Lower leg skin (tissue), 3 donors: ENCODE results near the gene PBOV1.

ENCODE experiments used
- CTCF ChIP-seq, 3 donors: fragments of 450-650 bp; IDR thresholded peaks; one replicate each; pipeline ENCODE4 v1.5.1; 2016; ENCODE audit warnings: antibody characterized with exemption in 3 of 3, mild to moderate bottlenecking in 3 of 3, moderate library complexity in 2 of 3
- POLR2A ChIP-seq, 2 donors: fragments of 450-650 bp; IDR thresholded peaks; one replicate each; pipeline ENCODE4 v1.6.1; 2016 to 2017; ENCODE audit warnings: antibody characterized with exemption in 2 of 2, mild to moderate bottlenecking in 1 of 2, moderate library complexity in 1 of 2

GRCh38 chr6:138266095-138266494 is 47.8 kb upstream of the PBOV1 start:
- no peak for TF ChIP-seq CTCF (IDR thresholded peaks at IDR 0.05)
- TF ChIP-seq POLR2A (IDR thresholded peaks at IDR 0.05), result no peak
